ENCODE data around the gene RRP7A. TPM values are rescaled to one million over a fixed set of nuclear protein-coding genes. Genes with fewer than 3 reads are reported as not detected.
A peak's percentile ranks its signal among the peaks of the same experiment; 100 is the strongest.
"Not testable (repeated sequence)": the region's sequence is repeated elsewhere in the genome, so short reads cannot be mapped to it uniquely, and the experiment has no call there.

Gene RRP7A
- total RNA-seq, 1 donor from 2014 or later, result 10.5 TPM

GRCh38 chr22:42536634-42537033 lies 17.0 kb upstream of the RRP7A start:
- not testable (repeated sequence) for ATAC-seq; DNase-seq (ENCODE audit: low spot score)

GRCh38 chr22:42536166-42536565 lies 16.6 kb upstream of the RRP7A start:
- DNase-seq (ENCODE audit: low spot score) (no peak), ATAC-seq (no peak)

- not testable (repeated sequence) for DNase-seq (ENCODE audit: low spot score); ATAC-seq
These were observed 15.6 kb upstream of the RRP7A start for GRCh38 chr22:42535082-42535731.

GRCh38 chr22:42533638-42533977 lies 14.0 kb upstream of the RRP7A start:
- DNase-seq (ENCODE audit: low spot score), result no peak
- no peak for ATAC-seq

- ATAC-seq; DNase-seq (ENCODE audit: low spot score): not testable (repeated sequence)
These were observed 11.9 kb upstream of the RRP7A start for GRCh38 chr22:42531401-42532084.

GRCh38 chr22:42529435-42529834 lies 9.8 kb upstream of the RRP7A start:
- not testable (repeated sequence) for ATAC-seq; DNase-seq (ENCODE audit: low spot score)

- no peak for DNase-seq (ENCODE audit: low spot score)
These were observed 9.2 kb upstream of the RRP7A start for GRCh38 chr22:42528591-42529307.

GRCh38 chr22:42522546-42522945 lies 3.0 kb upstream of the RRP7A start:
- ATAC-seq (no peak), DNase-seq (ENCODE audit: low spot score) (no peak)

More at GRCh38 chr22:42528591-42529307, 9.2 kb upstream of the RRP7A start:
- ATAC-seq, result no peak

- no peak for ATAC-seq
These were observed 1.6 kb upstream of the RRP7A start for GRCh38 chr22:42521228-42521546.

GRCh38 chr22:42518638-42519524 lies 715 bp downstream of the RRP7A start:
- DNase-seq (ENCODE audit: low spot score), result not testable (repeated sequence)
- peak; percentile 6 for ATAC-seq

More at GRCh38 chr22:42521228-42521546, 1.6 kb upstream of the RRP7A start:
- DNase-seq (ENCODE audit: low spot score), result no peak

GRCh38 chr22:42517103-42517502 lies 2.5 kb downstream of the RRP7A start:
- DNase-seq (ENCODE audit: low spot score); ATAC-seq: not testable (repeated sequence)

GRCh38 chr22:42515896-42516295 lies 3.7 kb downstream of the RRP7A start:
- DNase-seq (ENCODE audit: low spot score) (peak; percentile 81), ATAC-seq (peak; percentile 57)

- not testable (repeated sequence) for ATAC-seq; DNase-seq (ENCODE audit: low spot score)
These were observed 4.3 kb downstream of the RRP7A start for GRCh38 chr22:42515304-42515703.

- not testable (repeated sequence) for DNase-seq (ENCODE audit: low spot score); ATAC-seq
These were observed 5.3 kb downstream of the RRP7A start for GRCh38 chr22:42514331-42514730.

GRCh38 chr22:42512273-42512990 lies 7.2 kb downstream of the RRP7A start:
- not testable (repeated sequence) for DNase-seq (ENCODE audit: low spot score)
- peak; percentile 37 for ATAC-seq

GRCh38 chr22:42511401-42511891 lies 8.2 kb downstream of the RRP7A start:
- DNase-seq (ENCODE audit: low spot score), result no peak
- ATAC-seq, result no peak

GRCh38 chr22:42509548-42509947 lies 10.0 kb downstream of the RRP7A start:
- DNase-seq (ENCODE audit: low spot score), result no peak
- no peak for ATAC-seq

- not testable (repeated sequence) for ATAC-seq; DNase-seq (ENCODE audit: low spot score)
These were observed 10.6 kb downstream of the RRP7A start for GRCh38 chr22:42508975-42509364.

- DNase-seq (ENCODE audit: low spot score); ATAC-seq: not testable (repeated sequence)
These were observed 11.1 kb downstream of the RRP7A start for GRCh38 chr22:42508327-42508974.
